ENCODE measurements around the gene MYDGF. TPM values are rescaled to one million over a fixed set of nuclear protein-coding genes. Genes with fewer than 3 reads are reported as not detected.

The MYDGF gene
- total and polyA plus RNA-seq, 2 of the 13 experiments (the other 11 are each of a cell fraction or from before 2014, with no cell fraction given), result 116 to 198 TPM

DNA sequence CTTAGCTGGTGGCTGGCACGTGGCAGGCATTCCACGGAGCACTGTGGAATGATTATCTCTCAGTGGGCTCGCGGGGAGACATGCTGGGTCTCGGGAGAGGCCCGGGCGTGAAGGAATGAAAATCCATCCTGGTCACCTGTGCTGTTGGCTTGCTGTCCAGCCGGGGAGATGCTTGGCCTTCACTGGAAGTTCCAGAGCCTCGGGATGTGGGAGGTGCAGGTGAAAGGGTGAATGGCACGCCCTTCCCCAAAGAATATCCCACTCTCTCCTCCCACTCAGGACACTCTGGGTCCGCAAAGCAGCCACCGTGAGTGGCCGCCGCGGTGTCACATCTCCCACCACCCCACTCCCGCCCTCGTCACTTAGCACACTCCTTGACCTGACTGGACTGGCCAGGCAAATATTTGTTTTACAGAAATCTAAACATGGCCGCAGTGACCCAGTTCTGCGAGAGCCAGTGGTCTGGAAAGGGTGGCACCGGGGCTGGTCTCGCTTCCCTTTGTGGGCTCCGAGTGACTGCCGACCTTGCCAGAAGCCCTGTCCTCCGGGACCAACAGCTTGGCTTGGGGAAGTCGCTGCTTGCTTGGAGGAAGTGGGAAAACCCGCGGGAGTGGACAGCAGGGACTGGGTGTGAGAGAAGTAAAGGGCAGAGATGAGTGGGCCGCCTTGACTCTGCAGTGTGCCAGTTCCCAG, 45.5 kb upstream of the MYDGF start (continued):
- TF ChIP-seq, protein P1, sequence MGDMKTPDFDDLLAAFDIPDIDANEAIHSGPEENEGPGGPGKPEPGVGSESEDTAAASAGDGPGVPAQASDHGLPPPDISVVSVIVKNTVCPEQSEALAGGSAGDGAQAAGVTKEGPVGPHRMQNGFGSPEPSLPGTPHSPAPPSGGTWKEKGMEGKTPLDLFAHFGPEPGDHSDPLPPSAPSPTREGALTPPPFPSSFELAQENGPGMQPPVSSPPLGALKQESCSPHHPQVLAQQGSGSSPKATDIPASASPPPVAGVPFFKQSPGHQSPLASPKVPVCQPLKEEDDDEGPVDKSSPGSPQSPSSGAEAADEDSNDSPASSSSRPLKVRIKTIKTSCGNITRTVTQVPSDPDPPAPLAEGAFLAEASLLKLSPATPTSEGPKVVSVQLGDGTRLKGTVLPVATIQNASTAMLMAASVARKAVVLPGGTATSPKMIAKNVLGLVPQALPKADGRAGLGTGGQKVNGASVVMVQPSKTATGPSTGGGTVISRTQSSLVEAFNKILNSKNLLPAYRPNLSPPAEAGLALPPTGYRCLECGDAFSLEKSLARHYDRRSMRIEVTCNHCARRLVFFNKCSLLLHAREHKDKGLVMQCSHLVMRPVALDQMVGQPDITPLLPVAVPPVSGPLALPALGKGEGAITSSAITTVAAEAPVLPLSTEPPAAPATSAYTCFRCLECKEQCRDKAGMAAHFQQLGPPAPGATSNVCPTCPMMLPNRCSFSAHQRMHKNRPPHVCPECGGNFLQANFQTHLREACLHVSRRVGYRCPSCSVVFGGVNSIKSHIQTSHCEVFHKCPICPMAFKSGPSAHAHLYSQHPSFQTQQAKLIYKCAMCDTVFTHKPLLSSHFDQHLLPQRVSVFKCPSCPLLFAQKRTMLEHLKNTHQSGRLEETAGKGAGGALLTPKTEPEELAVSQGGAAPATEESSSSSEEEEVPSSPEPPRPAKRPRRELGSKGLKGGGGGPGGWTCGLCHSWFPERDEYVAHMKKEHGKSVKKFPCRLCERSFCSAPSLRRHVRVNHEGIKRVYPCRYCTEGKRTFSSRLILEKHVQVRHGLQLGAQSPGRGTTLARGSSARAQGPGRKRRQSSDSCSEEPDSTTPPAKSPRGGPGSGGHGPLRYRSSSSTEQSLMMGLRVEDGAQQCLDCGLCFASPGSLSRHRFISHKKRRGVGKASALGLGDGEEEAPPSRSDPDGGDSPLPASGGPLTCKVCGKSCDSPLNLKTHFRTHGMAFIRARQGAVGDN (CRISPR knock-in tag; IDR thresholded peaks at IDR 0.05), result peak; percentile 95
- TF ChIP-seq CENPT (CRISPR knock-in tag; IDR thresholded peaks at IDR 0.05; ENCODE audit: low read depth) (no peak), RORA (CRISPR knock-in tag; IDR thresholded peaks at IDR 0.05) (peak; percentile 97; the same call in 1 of the 2 replicates), MED13 (CRISPR knock-in tag; IDR thresholded peaks at IDR 0.05) (no peak), PHF8 (CRISPR knock-in tag; IDR thresholded peaks at IDR 0.05) (0 out of 2 replicates have a peak, but pooled peaks have one; percentile 17), ZBTB7B (CRISPR knock-in tag; IDR thresholded peaks at IDR 0.05) (peak; percentile 80; the same call in 1 of the 2 replicates), POLR2AphosphoS2 (IDR thresholded peaks at IDR 0.05; ENCODE audit: low read depth, low read length) (no peak), HOXA5 (CRISPR knock-in tag; IDR thresholded peaks at IDR 0.05) (peak; percentile 77), DPF2 (CRISPR knock-in tag; IDR thresholded peaks at IDR 0.05; ENCODE audit: borderline replicate concordance, low read depth) (peak; percentile 59; the same call in 1 of the 2 replicates), HES4 (CRISPR knock-in tag; IDR thresholded peaks at IDR 0.05; ENCODE audit: borderline replicate concordance) (0 out of 2 replicates have a peak, but pooled peaks have one; percentile 42), HHEX (CRISPR knock-in tag; IDR thresholded peaks at IDR 0.05) (0 out of 2 replicates have a peak, but pooled peaks have one; percentile 20), XRCC5 (optimal IDR thresholded peaks at IDR 0.05; ENCODE audit: low read length) (peak; percentile 63), ZNF547 (CRISPR knock-in tag; IDR thresholded peaks at IDR 0.05) (no peak), SUZ12 (IDR thresholded peaks at IDR 0.05; ENCODE audit: low read depth, low read length) (no peak), HCFC1 (IDR thresholded peaks at IDR 0.05; ENCODE audit: low read depth, low read length) (no peak)
- TF ChIP-seq, protein P2, sequence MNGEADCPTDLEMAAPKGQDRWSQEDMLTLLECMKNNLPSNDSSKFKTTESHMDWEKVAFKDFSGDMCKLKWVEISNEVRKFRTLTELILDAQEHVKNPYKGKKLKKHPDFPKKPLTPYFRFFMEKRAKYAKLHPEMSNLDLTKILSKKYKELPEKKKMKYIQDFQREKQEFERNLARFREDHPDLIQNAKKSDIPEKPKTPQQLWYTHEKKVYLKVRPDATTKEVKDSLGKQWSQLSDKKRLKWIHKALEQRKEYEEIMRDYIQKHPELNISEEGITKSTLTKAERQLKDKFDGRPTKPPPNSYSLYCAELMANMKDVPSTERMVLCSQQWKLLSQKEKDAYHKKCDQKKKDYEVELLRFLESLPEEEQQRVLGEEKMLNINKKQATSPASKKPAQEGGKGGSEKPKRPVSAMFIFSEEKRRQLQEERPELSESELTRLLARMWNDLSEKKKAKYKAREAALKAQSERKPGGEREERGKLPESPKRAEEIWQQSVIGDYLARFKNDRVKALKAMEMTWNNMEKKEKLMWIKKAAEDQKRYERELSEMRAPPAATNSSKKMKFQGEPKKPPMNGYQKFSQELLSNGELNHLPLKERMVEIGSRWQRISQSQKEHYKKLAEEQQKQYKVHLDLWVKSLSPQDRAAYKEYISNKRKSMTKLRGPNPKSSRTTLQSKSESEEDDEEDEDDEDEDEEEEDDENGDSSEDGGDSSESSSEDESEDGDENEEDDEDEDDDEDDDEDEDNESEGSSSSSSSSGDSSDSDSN (CRISPR knock-in tag; IDR thresholded peaks at IDR 0.05), result peak; percentile 86
- TF ChIP-seq, protein P3, sequence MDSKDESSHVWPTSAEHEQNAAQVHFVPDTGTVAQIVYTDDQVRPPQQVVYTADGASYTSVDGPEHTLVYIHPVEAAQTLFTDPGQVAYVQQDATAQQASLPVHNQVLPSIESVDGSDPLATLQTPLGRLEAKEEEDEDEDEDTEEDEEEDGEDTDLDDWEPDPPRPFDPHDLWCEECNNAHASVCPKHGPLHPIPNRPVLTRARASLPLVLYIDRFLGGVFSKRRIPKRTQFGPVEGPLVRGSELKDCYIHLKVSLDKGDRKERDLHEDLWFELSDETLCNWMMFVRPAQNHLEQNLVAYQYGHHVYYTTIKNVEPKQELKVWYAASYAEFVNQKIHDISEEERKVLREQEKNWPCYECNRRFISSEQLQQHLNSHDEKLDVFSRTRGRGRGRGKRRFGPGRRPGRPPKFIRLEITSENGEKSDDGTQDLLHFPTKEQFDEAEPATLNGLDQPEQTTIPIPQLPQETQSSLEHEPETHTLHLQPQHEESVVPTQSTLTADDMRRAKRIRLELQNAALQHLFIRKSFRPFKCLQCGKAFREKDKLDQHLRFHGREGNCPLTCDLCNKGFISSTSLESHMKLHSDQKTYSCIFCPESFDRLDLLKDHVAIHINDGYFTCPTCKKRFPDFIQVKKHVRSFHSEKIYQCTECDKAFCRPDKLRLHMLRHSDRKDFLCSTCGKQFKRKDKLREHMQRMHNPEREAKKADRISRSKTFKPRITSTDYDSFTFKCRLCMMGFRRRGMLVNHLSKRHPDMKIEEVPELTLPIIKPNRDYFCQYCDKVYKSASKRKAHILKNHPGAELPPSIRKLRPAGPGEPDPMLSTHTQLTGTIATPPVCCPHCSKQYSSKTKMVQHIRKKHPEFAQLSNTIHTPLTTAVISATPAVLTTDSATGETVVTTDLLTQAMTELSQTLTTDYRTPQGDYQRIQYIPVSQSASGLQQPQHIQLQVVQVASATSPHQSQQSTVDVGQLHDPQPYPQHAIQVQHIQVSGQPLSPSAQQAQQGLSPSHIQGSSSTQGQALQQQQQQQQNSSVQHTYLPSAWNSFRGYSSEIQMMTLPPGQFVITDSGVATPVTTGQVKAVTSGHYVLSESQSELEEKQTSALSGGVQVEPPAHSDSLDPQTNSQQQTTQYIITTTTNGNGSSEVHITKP (CRISPR knock-in tag; IDR thresholded peaks at IDR 0.05; ENCODE audit: low read depth), result peak; percentile 87
- TF ChIP-seq, protein P4, sequence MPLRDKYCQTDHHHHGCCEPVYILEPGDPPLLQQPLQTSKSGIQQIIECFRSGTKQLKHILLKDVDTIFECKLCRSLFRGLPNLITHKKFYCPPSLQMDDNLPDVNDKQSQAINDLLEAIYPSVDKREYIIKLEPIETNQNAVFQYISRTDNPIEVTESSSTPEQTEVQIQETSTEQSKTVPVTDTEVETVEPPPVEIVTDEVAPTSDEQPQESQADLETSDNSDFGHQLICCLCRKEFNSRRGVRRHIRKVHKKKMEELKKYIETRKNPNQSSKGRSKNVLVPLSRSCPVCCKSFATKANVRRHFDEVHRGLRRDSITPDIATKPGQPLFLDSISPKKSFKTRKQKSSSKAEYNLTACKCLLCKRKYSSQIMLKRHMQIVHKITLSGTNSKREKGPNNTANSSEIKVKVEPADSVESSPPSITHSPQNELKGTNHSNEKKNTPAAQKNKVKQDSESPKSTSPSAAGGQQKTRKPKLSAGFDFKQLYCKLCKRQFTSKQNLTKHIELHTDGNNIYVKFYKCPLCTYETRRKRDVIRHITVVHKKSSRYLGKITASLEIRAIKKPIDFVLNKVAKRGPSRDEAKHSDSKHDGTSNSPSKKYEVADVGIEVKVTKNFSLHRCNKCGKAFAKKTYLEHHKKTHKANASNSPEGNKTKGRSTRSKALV (CRISPR knock-in tag; IDR thresholded peaks at IDR 0.05), result no peak

Measured in HepG2 (cell line).